HL-60 (cell line): ENCODE measurements around the gene ABCC8.

Source experiments
- CTCF ChIP-seq: IDR thresholded peaks from one replicate; pipeline ENCODE4 v1.5.1; 2011; ENCODE audit warnings: low read length, control low read depth, inconsistent platforms; ENCODE audit not compliant: insufficient read depth
- GABPA ChIP-seq: IDR thresholded peaks from 2 replicates; pipeline ENCODE4 v1.6.1; 2012; ENCODE audit warnings: low read depth
- SPI1 ChIP-seq: IDR thresholded peaks from 2 replicates; pipeline ENCODE4 v1.6.1; 2012; ENCODE audit warnings: low read depth, mild to moderate bottlenecking, borderline replicate concordance

- TF ChIP-seq GABPA = no peak
- no peak for TF ChIP-seq SPI1
- TF ChIP-seq CTCF = no peak
Observed at GRCh38 chr11:17462940-17463339, 13.7 kb downstream of the ABCC8 start.
